MM.1S (cell line): ENCODE data around the gene CCL3.
"Not testable (repeated sequence)": the region's sequence is repeated elsewhere in the genome, so short reads cannot be mapped to it uniquely, and the experiment has no call there.

Source experiments
- DNase-seq: peaks from one replicate; pipeline ENCODE4 v3.0.0-alpha.2; 2015
- H2AFZ ChIP-seq: fragments of 300-600 bp; sonication (generic); 2 replicates; pipeline ENCODE4 v1.6.0; 2016; ENCODE audit warnings: antibody characterized with exemption, low read length
- H3F3A ChIP-seq: fragments of 300-600 bp; sonication (generic); 2 replicates; pipeline ENCODE4 v1.6.1; 2016; ENCODE audit warnings: mild to moderate bottlenecking, antibody characterized with exemption, low read length, moderate library complexity, mixed read lengths; ENCODE audit not compliant: insufficient read depth
- H3K27ac ChIP-seq: fragments of 300-600 bp; sonication (generic); 2 replicates; pipeline ENCODE4 v1.5.1; 2016; ENCODE audit warnings: mild to moderate bottlenecking, low read length
- H3K27me3 ChIP-seq: fragments of 300-600 bp; sonication (generic); replicated peaks from 2 replicates; pipeline ENCODE4 v1.6.0; 2016; ENCODE audit warnings: low read length; ENCODE audit not compliant: insufficient read depth
- H3K36me3 ChIP-seq: fragments of 300-600 bp; sonication (generic); replicated peaks from 2 replicates; pipeline ENCODE4 v1.6.1; 2016; ENCODE audit warnings: mild to moderate bottlenecking, low read length, mixed read lengths; ENCODE audit not compliant: insufficient read depth
- H3K4me1 ChIP-seq: fragments of 300-600 bp; sonication (generic); 2 replicates; pipeline ENCODE4 v1.6.1; 2016; ENCODE audit warnings: low read length, mixed read lengths
- H3K4me2 ChIP-seq: fragments of 300-600 bp; sonication (generic); 2 replicates; pipeline ENCODE4 v1.6.0; 2016; ENCODE audit warnings: low read depth, low read length
- H3K4me3 ChIP-seq: fragments of 300-600 bp; sonication (generic); 2 replicates; pipeline ENCODE4 v1.5.1; 2016; ENCODE audit warnings: low read length, mixed read lengths
- H3K79me2 ChIP-seq: fragments of 300-600 bp; sonication (generic); 2 replicates; pipeline ENCODE4 v1.6.1; 2016; ENCODE audit warnings: mixed run types, low read length, mixed read lengths
- H3K9ac ChIP-seq: fragments of 300-600 bp; sonication (generic); 2 replicates; pipeline ENCODE4 v1.6.1; 2016; ENCODE audit warnings: low read length, mixed read lengths
- H3K9me2 ChIP-seq: fragments of 300-600 bp; sonication (generic); replicated peaks from 2 replicates; pipeline ENCODE4 v1.6.1; 2016; ENCODE audit warnings: mild to moderate bottlenecking, low read length, mixed read lengths; ENCODE audit not compliant: insufficient read depth
- H3K9me3 ChIP-seq: fragments of 300-600 bp; sonication (generic); replicated peaks from 2 replicates; pipeline ENCODE4 v1.6.1; 2016; ENCODE audit warnings: mild to moderate bottlenecking, low read length, mixed read lengths; ENCODE audit not compliant: insufficient read depth
- H4K20me1 ChIP-seq: fragments of 300-600 bp; sonication (generic); 2 replicates; pipeline ENCODE4 v1.6.1; 2016; ENCODE audit warnings: mild to moderate bottlenecking, low read length, moderate library complexity, mixed read lengths; ENCODE audit not compliant: insufficient read depth
- EZH2 ChIP-seq: fragments of 300-600 bp; sonication (generic); optimal IDR thresholded peaks from 2 replicates; pipeline ENCODE3; 2017; ENCODE audit warnings: low read depth, mild to moderate bottlenecking, antibody characterized with exemption, low read length, mixed read lengths
- EZH2phosphoT487 ChIP-seq: fragments of 300-600 bp; sonication (generic); IDR thresholded peaks from 2 replicates; pipeline ENCODE4 v1.6.1; 2018; ENCODE audit warnings: antibody characterized with exemption, low read length
- TF ChIP-seq, protein P1 (sequence below): fragments of 300-600 bp; sonication (generic); IDR thresholded peaks from 2 replicates; pipeline ENCODE4 v1.5.1; 2016; ENCODE audit warnings: antibody characterized with exemption, low read length, mixed read lengths

Gene CCL3

DNA sequence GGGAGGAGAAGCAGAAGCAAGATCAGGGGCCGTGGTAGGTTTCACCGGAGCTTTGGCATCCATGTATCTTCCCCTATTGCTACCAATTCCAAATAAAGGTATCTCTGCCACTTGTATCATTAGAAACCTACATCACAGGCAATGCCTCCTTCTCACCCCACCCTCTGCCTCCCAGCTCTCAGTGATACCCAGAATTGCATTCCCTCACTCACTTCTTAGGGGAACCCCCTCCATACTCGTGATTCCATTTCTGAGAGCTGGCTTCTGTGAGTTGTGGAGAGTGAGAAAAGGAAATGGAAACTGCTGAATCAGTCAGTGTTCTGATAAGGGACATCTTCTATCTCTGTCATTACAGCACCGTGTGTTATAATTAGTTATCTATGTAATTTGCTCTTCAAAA, 2.3 kb upstream of the CCL3 start:
- Histone ChIP-seq H3F3A (peaks cover 64% of the 10 kb centered on the region), H2AFZ (no peak overlapping the region), H3K79me2 (no peaks in the 10 kb centered on the region), H3K27me3 (no peaks in the 10 kb centered on the region), H3K9me2 (no peaks in the 10 kb centered on the region), H3K36me3 (no peaks in the 10 kb centered on the region), H3K4me2 (peak overlapping the region; percentile 73), H3K27ac (peak overlapping the region; percentile 99), H4K20me1 (no peaks in the 10 kb centered on the region), H3K9me3 (no peaks in the 10 kb centered on the region), H3K4me3 (no peak overlapping the region; the same call in 1 of the 2 replicates), H3K4me1 (peaks cover 62% of the 10 kb centered on the region), H3K9ac (peak overlapping the region; percentile 79)
- TF ChIP-seq EZH2phosphoT487 (no peak), EZH2 (no peak)
- TF ChIP-seq, protein P1, sequence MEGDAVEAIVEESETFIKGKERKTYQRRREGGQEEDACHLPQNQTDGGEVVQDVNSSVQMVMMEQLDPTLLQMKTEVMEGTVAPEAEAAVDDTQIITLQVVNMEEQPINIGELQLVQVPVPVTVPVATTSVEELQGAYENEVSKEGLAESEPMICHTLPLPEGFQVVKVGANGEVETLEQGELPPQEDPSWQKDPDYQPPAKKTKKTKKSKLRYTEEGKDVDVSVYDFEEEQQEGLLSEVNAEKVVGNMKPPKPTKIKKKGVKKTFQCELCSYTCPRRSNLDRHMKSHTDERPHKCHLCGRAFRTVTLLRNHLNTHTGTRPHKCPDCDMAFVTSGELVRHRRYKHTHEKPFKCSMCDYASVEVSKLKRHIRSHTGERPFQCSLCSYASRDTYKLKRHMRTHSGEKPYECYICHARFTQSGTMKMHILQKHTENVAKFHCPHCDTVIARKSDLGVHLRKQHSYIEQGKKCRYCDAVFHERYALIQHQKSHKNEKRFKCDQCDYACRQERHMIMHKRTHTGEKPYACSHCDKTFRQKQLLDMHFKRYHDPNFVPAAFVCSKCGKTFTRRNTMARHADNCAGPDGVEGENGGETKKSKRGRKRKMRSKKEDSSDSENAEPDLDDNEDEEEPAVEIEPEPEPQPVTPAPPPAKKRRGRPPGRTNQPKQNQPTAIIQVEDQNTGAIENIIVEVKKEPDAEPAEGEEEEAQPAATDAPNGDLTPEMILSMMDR, result no peak
- DNase-seq, result peak; percentile 94

- H3K4me2 ChIP-seq, result peak overlapping the region; percentile 54
- peak overlapping the region; percentile 42 for H3K4me3 ChIP-seq
- H4K20me1 ChIP-seq, result no peaks in the 10 kb centered on the region
- H3K4me1 ChIP-seq, result peaks cover 64% of the 10 kb centered on the region
- H3K9me3 ChIP-seq, result no peaks in the 10 kb centered on the region
- H3K79me2 ChIP-seq, result no peaks in the 10 kb centered on the region
- peaks cover 71% of the 10 kb centered on the region for H3F3A ChIP-seq
- no peaks in the 10 kb centered on the region for H3K9me2 ChIP-seq
- no peak for TF ChIP-seq EZH2phosphoT487
- H3K27ac ChIP-seq, result peak overlapping the region; percentile 99
- peak; percentile 31 for DNase-seq
- H3K27me3 ChIP-seq, result no peaks in the 10 kb centered on the region
- H3K36me3 ChIP-seq, result no peaks in the 10 kb centered on the region
- H2AFZ ChIP-seq, result no peak overlapping the region
- H3K9ac ChIP-seq, result peak overlapping the region; percentile 79
Observed at GRCh38 chr17:36089339-36089865, 541 bp downstream of the CCL3 start.

DNA sequence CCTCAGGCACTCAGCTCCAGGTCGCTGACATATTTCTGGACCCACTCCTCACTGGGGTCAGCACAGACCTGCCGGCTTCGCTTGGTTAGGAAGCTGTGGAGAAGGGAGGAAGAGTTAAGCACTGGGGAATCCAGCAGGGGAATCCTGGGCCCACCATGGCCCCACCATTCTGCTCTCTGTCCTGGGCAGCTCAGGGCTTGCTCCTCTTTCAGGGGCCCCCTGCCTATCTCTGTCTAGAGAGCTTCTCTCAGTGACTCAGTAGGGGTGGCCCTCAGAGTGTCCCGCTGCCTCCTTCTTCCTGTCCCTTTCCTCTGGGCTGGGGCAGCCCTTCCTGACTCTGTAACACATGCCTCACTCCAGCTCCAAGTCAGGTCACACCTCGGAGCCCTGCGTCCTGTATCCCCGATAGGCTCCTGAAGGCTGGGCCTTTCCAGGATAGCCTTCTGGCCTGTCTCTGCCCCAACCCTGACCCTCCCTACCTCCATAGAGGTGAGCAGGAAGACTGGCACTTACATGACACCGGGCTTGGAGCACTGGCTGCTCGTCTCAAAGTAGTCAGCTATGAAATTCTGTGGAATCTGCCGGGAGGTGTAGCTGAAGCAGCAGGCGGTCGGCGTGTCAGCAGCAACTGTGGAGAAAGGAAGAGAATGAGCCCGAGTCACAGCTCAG, 1.1 kb downstream of the CCL3 start:
- no peak for DNase-seq
- Histone ChIP-seq H3K4me1 (peaks cover 65% of the 10 kb centered on the region), H2AFZ (no peak overlapping the region)

GRCh38 chr17:36087897-36088572, 1.9 kb downstream of the CCL3 start:
- H3K4me1 ChIP-seq, result peaks cover 63% of the 10 kb centered on the region
- not testable (repeated sequence) for H2AFZ ChIP-seq, H3K9ac ChIP-seq, H3K79me2 ChIP-seq, H3K9me3 ChIP-seq, H3K4me3 ChIP-seq, H3K36me3 ChIP-seq, H4K20me1 ChIP-seq, H3K4me2 ChIP-seq, H3K27me3 ChIP-seq, H3K9me2 ChIP-seq, DNase-seq
- peaks cover 65% of the 10 kb centered on the region for H3F3A ChIP-seq
- peak overlapping the region; percentile 99; the same call in 1 of the 2 replicates for H3K27ac ChIP-seq

More for the DNA sequence above, 1.1 kb downstream of the CCL3 start:
- Histone ChIP-seq H3K27me3 (no peaks in the 10 kb centered on the region), H3K27ac (peak overlapping the region; percentile 99), H3K36me3 (no peaks in the 10 kb centered on the region), H3K9ac (peak overlapping the region; percentile 79), H3K9me3 (no peaks in the 10 kb centered on the region), H4K20me1 (no peaks in the 10 kb centered on the region), H3K4me3 (peak overlapping the region; percentile 42), H3K9me2 (no peaks in the 10 kb centered on the region), H3K4me2 (peak overlapping the region; percentile 54), H3K79me2 (no peaks in the 10 kb centered on the region), H3F3A (peaks cover 71% of the 10 kb centered on the region)
- TF ChIP-seq EZH2phosphoT487 (no peak), EZH2 (no peak)
- TF ChIP-seq, protein P1, result no peak

GRCh38 chr17:36087471-36087870, 2.5 kb downstream of the CCL3 start:
- not testable (repeated sequence) for DNase-seq, H3K27me3 ChIP-seq, H3K9me2 ChIP-seq, H3K36me3 ChIP-seq, H3K9me3 ChIP-seq, H3K4me3 ChIP-seq, H2AFZ ChIP-seq, H4K20me1 ChIP-seq, H3K9ac ChIP-seq, H3K4me2 ChIP-seq, H3K79me2 ChIP-seq
- Histone ChIP-seq H3K27ac (peak overlapping the region; percentile 99; the same call in 1 of the 2 replicates), H3F3A (peaks cover 61% of the 10 kb centered on the region), H3K4me1 (peaks cover 63% of the 10 kb centered on the region)
